ENCODE measurements around the gene RNF126. TPM values are rescaled to one million over a fixed set of nuclear protein-coding genes. Genes with fewer than 3 reads are reported as not detected.

The RNF126 gene
- total RNA-seq, 4 donors from 2014 or later = 72.3 to 148 (median 129) TPM

DNA sequence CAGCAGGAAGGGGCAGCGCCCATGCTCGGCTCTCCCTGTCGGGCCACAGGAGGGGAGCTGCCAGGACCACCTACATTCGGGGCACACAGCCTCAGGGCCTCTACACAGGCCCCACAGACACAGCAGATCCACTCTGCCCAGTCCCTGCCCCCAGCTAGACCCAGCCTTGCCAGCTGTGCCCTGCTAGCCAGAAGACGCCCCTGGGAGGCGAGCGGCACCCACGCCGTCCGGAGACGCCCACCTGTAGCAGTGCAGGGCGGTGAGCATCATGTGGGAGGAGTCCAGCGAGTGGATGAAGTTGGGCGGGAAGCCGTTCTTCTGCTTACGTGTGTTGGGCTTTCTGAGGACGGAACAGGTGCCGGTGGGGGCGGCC lies 44.8 kb downstream of the RNF126 start:
- H3K9me3 ChIP-seq = no peaks in the 10 kb centered on the region
- intact Hi-C loops (cut with DNase I; ENCODE audit: low total_unique reads) = no loop called here
- no peak overlapping the region for H3K27ac ChIP-seq
- no peak for TF ChIP-seq POLR2A (IDR thresholded peaks at IDR 0.05)
- TF ChIP-seq, protein P1, sequence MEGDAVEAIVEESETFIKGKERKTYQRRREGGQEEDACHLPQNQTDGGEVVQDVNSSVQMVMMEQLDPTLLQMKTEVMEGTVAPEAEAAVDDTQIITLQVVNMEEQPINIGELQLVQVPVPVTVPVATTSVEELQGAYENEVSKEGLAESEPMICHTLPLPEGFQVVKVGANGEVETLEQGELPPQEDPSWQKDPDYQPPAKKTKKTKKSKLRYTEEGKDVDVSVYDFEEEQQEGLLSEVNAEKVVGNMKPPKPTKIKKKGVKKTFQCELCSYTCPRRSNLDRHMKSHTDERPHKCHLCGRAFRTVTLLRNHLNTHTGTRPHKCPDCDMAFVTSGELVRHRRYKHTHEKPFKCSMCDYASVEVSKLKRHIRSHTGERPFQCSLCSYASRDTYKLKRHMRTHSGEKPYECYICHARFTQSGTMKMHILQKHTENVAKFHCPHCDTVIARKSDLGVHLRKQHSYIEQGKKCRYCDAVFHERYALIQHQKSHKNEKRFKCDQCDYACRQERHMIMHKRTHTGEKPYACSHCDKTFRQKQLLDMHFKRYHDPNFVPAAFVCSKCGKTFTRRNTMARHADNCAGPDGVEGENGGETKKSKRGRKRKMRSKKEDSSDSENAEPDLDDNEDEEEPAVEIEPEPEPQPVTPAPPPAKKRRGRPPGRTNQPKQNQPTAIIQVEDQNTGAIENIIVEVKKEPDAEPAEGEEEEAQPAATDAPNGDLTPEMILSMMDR (IDR thresholded peaks at IDR 0.05 in 4 of 5, conservative IDR thresholded peaks at IDR 0.05 in 1 of 5) = no peak
- in situ Hi-C loops (cut with MboI; ENCODE audit: low sequenced_read_pairs in 4 of 4) = no loop called here
- H3K4me3 ChIP-seq = no peak overlapping the region
- H3K4me1 ChIP-seq = no peaks in the 10 kb centered on the region
- DNase-seq (no peak), ATAC-seq (no peak)
- H3K27me3 ChIP-seq = peaks cover 0 to 2% (median 0%) of the 10 kb centered on the region in 3 donors
- peaks cover 0 to 50% of the 10 kb centered on the region in 2 donors for H3K36me3 ChIP-seq

DNA sequence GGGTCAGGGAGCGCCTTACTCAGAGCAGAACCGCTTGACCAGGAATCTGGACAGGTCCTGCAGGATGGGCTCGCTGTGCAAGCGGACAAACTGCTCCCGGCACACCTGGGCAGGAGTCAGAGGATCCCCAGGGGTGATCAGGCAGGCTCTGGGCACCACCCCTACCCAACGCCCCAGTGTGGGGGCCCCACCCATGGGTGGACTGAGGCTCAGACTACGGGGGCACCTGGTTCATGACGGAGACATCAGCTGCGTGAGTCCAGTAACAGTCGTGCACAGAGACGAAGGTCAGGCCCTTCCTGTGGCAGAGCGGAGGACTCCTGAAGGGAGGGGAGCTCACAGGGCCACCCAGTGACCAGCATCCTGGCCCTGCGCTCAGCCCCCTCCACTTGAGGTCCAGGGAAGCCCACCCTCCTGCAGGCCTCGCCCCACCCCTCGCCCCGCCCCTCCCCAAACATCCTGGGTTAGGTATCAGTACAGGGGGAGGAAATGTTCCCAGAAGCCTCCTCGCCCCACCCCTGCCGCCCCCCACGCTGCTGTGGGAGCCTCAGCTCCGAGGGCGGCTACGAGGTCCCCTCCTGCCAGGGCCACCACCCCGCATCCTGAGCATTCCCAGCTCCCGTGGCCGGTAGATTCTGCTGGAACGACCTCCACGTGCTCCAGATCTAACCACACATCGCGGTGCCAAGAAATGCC lies 45.3 kb downstream of the RNF126 start:
- TF ChIP-seq, protein P1 (IDR thresholded peaks at IDR 0.05 in 4 of 5, conservative IDR thresholded peaks at IDR 0.05 in 1 of 5) = no peak
- no peak for TF ChIP-seq POLR2A (IDR thresholded peaks at IDR 0.05)
- no peaks in the 10 kb centered on the region for H3K9me3 ChIP-seq
- H3K27ac ChIP-seq = no peak overlapping the region
- H3K4me1 ChIP-seq = no peaks in the 10 kb centered on the region
- DNase-seq (no peak), ATAC-seq (no peak)
- H3K36me3 ChIP-seq = peaks cover 0 to 47% of the 10 kb centered on the region in 2 donors
- in situ Hi-C loops (cut with MboI; ENCODE audit: low sequenced_read_pairs in 4 of 4) = no loop called here
- no peak overlapping the region for H3K4me3 ChIP-seq
- peaks cover 0 to 2% (median 0%) of the 10 kb centered on the region in 3 donors for H3K27me3 ChIP-seq
- intact Hi-C loops (cut with DNase I; ENCODE audit: low total_unique reads) = no loop called here

DNA sequence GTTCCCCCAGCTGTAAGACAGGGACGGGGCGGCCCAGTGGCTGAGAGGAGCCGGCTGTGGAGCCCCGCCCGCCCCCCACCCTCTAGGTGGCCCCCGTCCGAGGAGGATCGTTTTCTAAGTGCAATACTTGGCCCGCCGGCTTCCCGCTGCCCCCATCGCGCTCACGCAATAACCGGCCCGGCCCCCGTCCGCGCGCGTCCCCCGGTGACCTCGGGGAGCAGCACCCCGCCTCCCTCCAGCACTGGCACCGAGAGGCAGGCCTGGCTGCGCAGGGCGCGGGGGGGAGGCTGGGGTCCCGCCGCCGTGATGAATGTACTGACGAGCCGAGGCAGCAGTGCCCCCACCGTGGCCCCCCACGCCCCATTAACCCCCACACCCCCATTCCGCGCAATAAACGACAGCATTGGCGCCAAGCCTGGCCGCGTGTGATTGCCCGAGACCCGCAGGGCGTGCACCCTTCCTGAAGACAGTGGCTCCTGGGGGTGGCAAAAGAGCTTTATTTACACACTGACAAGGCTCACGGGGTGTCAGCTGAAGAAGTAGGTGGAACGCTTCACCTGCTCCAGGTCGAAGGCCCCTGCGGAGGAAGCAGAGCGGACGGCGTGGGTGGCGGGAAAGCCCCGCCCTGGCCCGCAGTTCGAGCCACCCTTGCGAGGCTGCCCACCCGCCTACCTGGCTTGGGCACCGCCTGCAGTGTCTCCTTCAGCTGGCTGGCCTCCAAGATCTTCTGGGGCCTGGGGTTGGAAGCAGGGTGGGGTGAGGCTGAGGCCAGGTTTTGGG lies 46.1 kb downstream of the RNF126 start:
- no peaks in the 10 kb centered on the region for H3K4me1 ChIP-seq
- peaks cover 0 to 2% (median 0%) of the 10 kb centered on the region in 3 donors for H3K27me3 ChIP-seq
- no peak for ATAC-seq
- H3K4me3 ChIP-seq = no peak overlapping the region
- peaks cover 0 to 39% of the 10 kb centered on the region in 2 donors for H3K36me3 ChIP-seq
- intact Hi-C loops (cut with DNase I; ENCODE audit: low total_unique reads) = no loop called here
- no peaks in the 10 kb centered on the region for H3K9me3 ChIP-seq
- in situ Hi-C loops (cut with MboI; ENCODE audit: low sequenced_read_pairs in 4 of 4) = no loop called here
- DNase-seq = no peak
- H3K27ac ChIP-seq = no peak overlapping the region
- no peak for TF ChIP-seq POLR2A (IDR thresholded peaks at IDR 0.05)
- TF ChIP-seq, protein P1 (IDR thresholded peaks at IDR 0.05 in 4 of 5, conservative IDR thresholded peaks at IDR 0.05 in 1 of 5) = no peak

DNA sequence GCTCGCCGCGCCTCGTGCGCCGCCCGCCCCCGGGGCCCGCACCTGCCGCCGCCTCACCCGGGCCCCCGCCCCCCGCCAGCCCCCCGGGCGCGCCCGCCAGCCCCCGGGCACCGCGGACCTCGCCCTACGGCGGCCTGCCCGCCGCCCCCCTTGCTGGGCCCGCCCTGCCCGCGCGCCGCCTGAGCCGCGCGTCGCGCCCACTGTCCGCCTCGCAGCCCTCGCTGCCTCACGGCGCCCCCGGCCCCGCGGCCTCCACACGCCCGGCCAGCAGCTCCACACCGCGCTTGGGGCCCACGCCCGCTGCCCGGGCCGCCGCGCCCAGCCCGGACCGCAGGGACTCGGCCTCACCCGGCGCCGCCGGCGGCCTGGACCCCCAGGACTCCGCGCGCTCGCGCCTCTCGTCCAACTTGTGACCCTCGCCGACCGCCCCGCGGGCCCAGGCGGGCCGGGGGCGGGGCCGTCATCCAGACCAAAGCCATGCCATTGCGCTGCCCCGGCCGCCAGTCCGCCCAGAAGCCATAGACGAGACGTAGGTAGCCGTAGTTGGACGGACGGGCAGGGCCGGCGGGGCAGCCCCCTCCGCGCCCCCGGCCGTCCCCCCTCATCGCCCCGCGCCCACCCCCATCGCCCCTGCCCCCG lies 46.8 kb downstream of the RNF126 start:
- no peaks in the 10 kb centered on the region for H3K9me3 ChIP-seq
- no peak for DNase-seq
- no peak overlapping the region for H3K27ac ChIP-seq
- H3K36me3 ChIP-seq = peaks cover 0 to 36% of the 10 kb centered on the region in 2 donors
- TF ChIP-seq POLR2A (IDR thresholded peaks at IDR 0.05) = no peak
- TF ChIP-seq, protein P1 (IDR thresholded peaks at IDR 0.05 in 4 of 5, conservative IDR thresholded peaks at IDR 0.05 in 1 of 5) = no peak
- no peak for ATAC-seq
- intact Hi-C loops (cut with DNase I; ENCODE audit: low total_unique reads) (no loop called here), in situ Hi-C loops (cut with MboI; ENCODE audit: low sequenced_read_pairs in 4 of 4) (no loop called here)
- no peaks in the 10 kb centered on the region for H3K4me1 ChIP-seq
- H3K27me3 ChIP-seq = peaks cover 0 to 2% (median 0%) of the 10 kb centered on the region in 3 donors
- H3K4me3 ChIP-seq = no peak overlapping the region
